H1 (cell line): ENCODE measurements around the gene CRIP1. TPM values are rescaled to one million over a fixed set of nuclear protein-coding genes. Genes with fewer than 3 reads are reported as not detected.

Experiments used
- CTCF ChIA-PET: fragments of 300-600 bp; sonication (Branson Sonifier 250); formaldehyde crosslinking; loops from one replicate; lab custom pipeline; 2021; ENCODE audit not compliant: partially characterized antibody; lab: Charles Lee
- POLR2A ChIA-PET: fragments of 300-600 bp; sonication (Branson Sonifier 250); formaldehyde crosslinking; loops from one replicate; lab custom pipeline; 2021; ENCODE audit warnings: inconsistent platforms; ENCODE audit not compliant: partially characterized antibody; lab: Charles Lee
- DNase-seq, 2 experiments: peaks; one replicate each; pipeline versions ENCODE4 v3.0.0 to v3.0.0-alpha.2; 2010 to 2022; ENCODE audit warnings: low spot score in 2 of 2, low read depth in 1 of 2, mixed read lengths in 1 of 2
- FAIRE-seq: peaks from 2 replicates; lab custom pipeline; 2011; peaks lifted over from hg19 to GRCh38; lab: Jason Lieb, UNC
- H2AFZ ChIP-seq: 2 replicates; pipeline ENCODE4 v1.8.1; 2012; ENCODE audit warnings: low read length, inconsistent platforms
- H2AK5ac ChIP-seq: 2 replicates; pipeline ENCODE4 v1.6.1; 2013; ENCODE audit warnings: low read depth, low read length
- H2BK120ac ChIP-seq: replicated peaks from 2 replicates; pipeline ENCODE3; 2013; ENCODE audit warnings: low read depth, low read length, inconsistent platforms
- H2BK12ac ChIP-seq: 2 replicates; pipeline ENCODE4 v1.6.1; 2013; ENCODE audit warnings: low read depth, low read length
- H2BK15ac ChIP-seq: 2 replicates; pipeline ENCODE4 v1.6.1; 2013; ENCODE audit warnings: low read length
- H2BK20ac ChIP-seq: 2 replicates; pipeline ENCODE4 v1.6.1; 2013; ENCODE audit warnings: low read length
- H2BK5ac ChIP-seq: 2 replicates; pipeline ENCODE4 v1.6.1; 2013; ENCODE audit warnings: low read depth, low read length
- H3K14ac ChIP-seq: 2 replicates; pipeline ENCODE4 v1.6.1; 2013; ENCODE audit warnings: inconsistent platforms; ENCODE audit not compliant: insufficient read length
- H3K18ac ChIP-seq: 2 replicates; pipeline ENCODE4 v1.6.1; 2013; ENCODE audit warnings: low read length; ENCODE audit errors: extremely low read depth
- H3K23ac ChIP-seq: 2 replicates; pipeline ENCODE4 v1.6.1; 2013; ENCODE audit warnings: inconsistent platforms; ENCODE audit not compliant: insufficient read length
- H3K23me2 ChIP-seq: 2 replicates; pipeline ENCODE4 v1.6.1; 2013; ENCODE audit warnings: low read depth, low read length
- H3K27ac ChIP-seq: 2 replicates; pipeline ENCODE4 v1.6.1; 2011; ENCODE audit warnings: low read depth, low read length, inconsistent platforms
- H3K27me3 ChIP-seq, 4 experiments: replicated peaks in 1 of 4; 1 replicate in 1 of 4; 2 replicates in 3 of 4; pipeline versions ENCODE4 v1.6.1 to v1.8.1; 2011 to 2013; ENCODE audit warnings: low read length in 3 of 4, mild to moderate bottlenecking in 3 of 4, inconsistent platforms in 2 of 4, mixed read lengths in 2 of 4, moderate library complexity in 1 of 4; ENCODE audit not compliant: control insufficient read depth in 3 of 4, insufficient read depth in 3 of 4; ENCODE audit errors: extremely low read depth in 1 of 4
- H3K36me3 ChIP-seq, 4 experiments: 2 replicates each; pipeline versions ENCODE4 v1.6.1 to v1.8.1; 2011 to 2013; ENCODE audit warnings: mild to moderate bottlenecking in 4 of 4, low read length in 3 of 4, moderate library complexity in 2 of 4, control low read depth in 1 of 4, inconsistent platforms in 1 of 4; ENCODE audit not compliant: insufficient read depth in 4 of 4, control insufficient read depth in 2 of 4
- H3K4ac ChIP-seq: replicated peaks from 2 replicates; pipeline ENCODE3; 2013; ENCODE audit warnings: low read length, low read depth, mixed read lengths, inconsistent platforms; ENCODE audit not compliant: insufficient read length
- H3K4me1 ChIP-seq, 4 experiments: replicated peaks in 1 of 4; 1 replicate in 1 of 4; 2 replicates in 3 of 4; pipeline versions ENCODE4 v1.6.1 to v1.8.1; 2011 to 2013; ENCODE audit warnings: low read length in 3 of 4, inconsistent platforms in 2 of 4, mixed read lengths in 1 of 4; ENCODE audit not compliant: insufficient read depth in 4 of 4, control insufficient read depth in 3 of 4
- H3K4me2 ChIP-seq, 2 experiments: 2 replicates each; pipeline versions ENCODE4 v1.6.1 to v1.8.1; 2011 to 2013; ENCODE audit warnings: low read depth in 2 of 2, low read length in 2 of 2, control low read depth in 1 of 2, inconsistent platforms in 1 of 2, mild to moderate bottlenecking in 1 of 2; ENCODE audit not compliant: insufficient read depth in 1 of 2
- H3K4me3 ChIP-seq, 4 experiments: fragments of 200-600, 300-600 bp in 1 of 4; sonication (generic), shearing (Covaris generic), sonication (Bioruptor Twin) in 1 of 4; 2 replicates each; pipeline versions ENCODE4 v1.5.1 to v1.8.1; 2011 to 2016; ENCODE audit warnings: low read length in 4 of 4, low read depth in 3 of 4, control low read depth in 2 of 4, inconsistent platforms in 2 of 4, mild to moderate bottlenecking in 2 of 4, mixed read lengths in 1 of 4, moderate library complexity in 1 of 4; ENCODE audit not compliant: insufficient read depth in 2 of 4; ENCODE audit errors: extremely low read depth in 1 of 4
- H3K56ac ChIP-seq: replicated peaks from 2 replicates; pipeline ENCODE3; 2013; ENCODE audit warnings: low read depth, mild to moderate bottlenecking, mixed read lengths, low read length, inconsistent platforms; ENCODE audit not compliant: insufficient read length
- H3K79me1 ChIP-seq: 2 replicates; pipeline ENCODE4 v1.6.1; 2013; ENCODE audit warnings: low read depth, low read length, control low read depth
- H3K79me2 ChIP-seq, 2 experiments: 2 replicates each; pipeline versions ENCODE4 v1.6.1 to v1.8.1; 2012 to 2013; ENCODE audit warnings: low read length in 2 of 2, mild to moderate bottlenecking in 2 of 2, inconsistent platforms in 1 of 2; ENCODE audit not compliant: insufficient read depth in 2 of 2, control insufficient read depth in 1 of 2
- H3K9ac ChIP-seq, 4 experiments: replicated peaks in 1 of 4; 1 replicate in 1 of 4; 2 replicates in 3 of 4; pipeline versions ENCODE4 v1.6.1 to v1.8.1; 2011 to 2013; ENCODE audit warnings: low read depth in 3 of 4, low read length in 3 of 4, control low read depth in 2 of 4, mild to moderate bottlenecking in 2 of 4, moderate library complexity in 2 of 4, inconsistent platforms in 1 of 4; ENCODE audit errors: extremely low read depth in 1 of 4
- H3K9me3 ChIP-seq, 2 experiments: 2 replicates each; pipeline versions ENCODE4 v1.6.1 to v1.8.1; 2012 to 2013; ENCODE audit warnings: mild to moderate bottlenecking in 2 of 2, moderate library complexity in 2 of 2, control low read depth in 1 of 2, inconsistent platforms in 1 of 2, low read depth in 1 of 2, low read length in 1 of 2, mixed read lengths in 1 of 2; ENCODE audit not compliant: insufficient read depth in 2 of 2
- H4K20me1 ChIP-seq, 2 experiments: replicated peaks in 1 of 2; 2 replicates each; pipeline versions ENCODE3 to v1.8.1; 2011 to 2013; ENCODE audit warnings: inconsistent platforms in 2 of 2, low read length in 2 of 2, mild to moderate bottlenecking in 1 of 2; ENCODE audit not compliant: insufficient read depth in 2 of 2, control insufficient read depth in 1 of 2
- H4K5ac ChIP-seq: 2 replicates; pipeline ENCODE4 v1.6.1; 2013; ENCODE audit warnings: low read length, low read depth, mixed read lengths, inconsistent platforms; ENCODE audit not compliant: insufficient read length
- H4K8ac ChIP-seq: 2 replicates; pipeline ENCODE4 v1.8.0; 2013; ENCODE audit warnings: mild to moderate bottlenecking, moderate library complexity, low read length, inconsistent platforms; ENCODE audit not compliant: insufficient read depth; ENCODE audit errors: extremely low read depth
- H4K91ac ChIP-seq: replicated peaks from 2 replicates; pipeline ENCODE3; 2013; ENCODE audit warnings: low read length, mixed read lengths, inconsistent platforms; ENCODE audit not compliant: insufficient read length
- ATF3 ChIP-seq: IDR thresholded peaks from 2 replicates; pipeline ENCODE4 v1.6.1; 2011; ENCODE audit warnings: low read depth, mild to moderate bottlenecking, low read length; ENCODE audit not compliant: insufficient read depth
- CBX8 ChIP-seq: fragments of 300-800, 300-1000 bp; sonication (generic); IDR thresholded peaks from 2 replicates; pipeline ENCODE4 v1.7.1; 2016; ENCODE audit warnings: low read depth, low read length, borderline replicate concordance
- CEBPB ChIP-seq: IDR thresholded peaks from 2 replicates; pipeline ENCODE4 v1.6.1; 2012; ENCODE audit warnings: low read depth, low read length
- CHD1 ChIP-seq: IDR thresholded peaks from 2 replicates; pipeline ENCODE4 v1.6.1; 2012; ENCODE audit warnings: low read depth, low read length, improper control_type of control experiment
- CHD2 ChIP-seq: IDR thresholded peaks from 2 replicates; pipeline ENCODE4 v1.6.1; 2012; ENCODE audit warnings: low read length, improper control_type of control experiment
- EP300 ChIP-seq, 2 experiments: IDR thresholded peaks; 1 replicate in 1 of 2; 2 replicates in 1 of 2; pipeline ENCODE4 v1.6.1; 2011 to 2012; ENCODE audit warnings: low read depth in 2 of 2, low read length in 2 of 2, mild to moderate bottlenecking in 2 of 2, borderline replicate concordance in 1 of 2, inconsistent platforms in 1 of 2, moderate library complexity in 1 of 2
- HDAC2 ChIP-seq, 2 experiments: fragments of 300-600 bp in 1 of 2; sonication (generic) in 1 of 2; IDR thresholded peaks; 2 replicates each; pipeline ENCODE4 v1.6.1; 2011 to 2012; ENCODE audit warnings: low read depth in 2 of 2, low read length in 2 of 2, mild to moderate bottlenecking in 2 of 2, moderate library complexity in 2 of 2, borderline replicate concordance in 1 of 2, inconsistent platforms in 1 of 2
- JUN ChIP-seq: IDR thresholded peaks from 2 replicates; pipeline ENCODE4 v1.6.1; 2011; ENCODE audit warnings: low read depth, mild to moderate bottlenecking, improper control_type of control experiment, low read length
- JUND ChIP-seq: IDR thresholded peaks from 2 replicates; pipeline ENCODE4 v1.6.1; 2011; ENCODE audit warnings: mild to moderate bottlenecking, improper control_type of control experiment, low read length
- KDM1A ChIP-seq: fragments of 200-600, 300-600 bp; sonication (generic); IDR thresholded peaks from 2 replicates; pipeline ENCODE4 v1.7.1; 2016; ENCODE audit warnings: mild to moderate bottlenecking, low read length, borderline replicate concordance
- KDM4A ChIP-seq: IDR thresholded peaks from one replicate; pipeline ENCODE4 v1.7.1; 2012; ENCODE audit warnings: low read depth, mild to moderate bottlenecking, moderate library complexity, low read length, inconsistent platforms; ENCODE audit not compliant: severe bottlenecking
- RXRA ChIP-seq: IDR thresholded peaks from 2 replicates; pipeline ENCODE4 v1.6.1; 2011; ENCODE audit warnings: low read depth, mild to moderate bottlenecking, low read length, moderate library complexity; ENCODE audit not compliant: insufficient read depth
- TEAD4 ChIP-seq: IDR thresholded peaks from 2 replicates; pipeline ENCODE4 v1.6.1; 2012; ENCODE audit warnings: low read depth, low read length, inconsistent platforms, mixed read lengths
- YY1 ChIP-seq: IDR thresholded peaks from 2 replicates; pipeline ENCODE4 v1.6.1; 2011; ENCODE audit warnings: low read depth, mild to moderate bottlenecking, low read length
- WGBS, 2 experiments: shearing (Covaris generic) in 1 of 2; methylation state at CpG; one replicate each; pipeline versions ENCODE4 v1.1.6 to v1.1.7; 2013 to 2015; ENCODE audit warnings: low lambda C conversion rate in 2 of 2, mixed read lengths in 2 of 2, inconsistent platforms in 1 of 2, low coverage in 1 of 2, missing lambda C conversion rate in 1 of 2; ENCODE audit not compliant: insufficient replicate concordance in 2 of 2, insufficient coverage in 1 of 2, insufficient read length in 1 of 2; ENCODE audit errors: extremely low coverage in 1 of 2, missing lambda C conversion rate in 1 of 2; 5-methylcytosine and 5-hydroxymethylcytosine counted together
- polyA plus RNA-seq, 7 experiments: library from polyadenylated mRNA; depleted of rRNA in 3 of 7; stranded (reverse) in 5 of 7; unstranded in 2 of 7; fragments of >200 nt in 5 of 7; fragments of 200-250 nt in 2 of 7; gene quantifications; 1 replicate in 5 of 7; 2 replicates in 1 of 7; 4 replicates in 1 of 7; pipeline versions ENCODE4 v1.2.1 to v1.2.3, GENCODE V29; 2011 to 2013; ENCODE audit warnings: missing spikeins in 2 of 7, mixed read lengths in 2 of 7
- total RNA-seq: library from RNA; stranded (reverse); fragmentation: NEBNext Ultra II Directional; extraction: Animal tissue kit (Norgen Biotek cat#: 25700); gene quantifications from 2 replicates; pipeline ENCODE4 v1.2.1, GENCODE V29; 2021

Gene CRIP1
- total and polyA plus RNA-seq, 2 of the 8 experiments (the other 6 are each of a cell fraction or from before 2014, with no cell fraction given) = 1.2 to 2.2 TPM

DNA sequence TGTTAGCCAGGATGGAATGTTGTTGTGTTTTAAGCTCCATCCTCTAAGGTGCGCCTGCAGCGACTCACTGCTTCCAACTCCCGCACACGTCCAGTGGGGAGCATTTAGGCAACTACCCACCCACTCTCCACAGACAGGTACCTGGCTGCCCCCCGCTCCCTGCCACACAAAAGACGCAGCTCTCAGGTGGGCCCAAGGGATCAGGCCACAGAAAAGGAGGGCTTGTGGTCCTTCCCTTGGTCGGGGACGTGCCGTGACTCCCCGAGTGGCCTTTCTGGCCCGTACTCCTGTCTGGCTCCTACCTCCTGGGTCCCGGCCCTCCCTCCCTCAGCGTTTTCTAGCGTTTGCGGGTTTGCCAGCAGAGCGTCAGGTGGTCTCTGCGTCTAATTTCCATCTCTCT lies 20.6 kb downstream of the CRIP1 start:
- no peak overlapping the region for H2BK12ac ChIP-seq
- no peak overlapping the region for H3K23ac ChIP-seq
- H3K14ac ChIP-seq = no peak overlapping the region
- H3K4me3 ChIP-seq = no peak overlapping the region
- no peak overlapping the region for H2BK15ac ChIP-seq
- H3K9ac ChIP-seq = no peak overlapping the region
- no peak overlapping the region for H3K27ac ChIP-seq
- no peak overlapping the region for H3K4ac ChIP-seq
- H3K79me1 ChIP-seq = no peaks in the 10 kb centered on the region
- no peak overlapping the region for H3K56ac ChIP-seq
- no peak for DNase-seq
- no peak overlapping the region for H2BK5ac ChIP-seq
- H3K4me2 ChIP-seq = no peak overlapping the region
- H2BK20ac ChIP-seq = no peak overlapping the region
- no peaks in the 10 kb centered on the region for H4K20me1 ChIP-seq
- peaks cover 0 to 6% of the 10 kb centered on the region in 2 experiments; a peak in 1 of 4 replicates for H3K9me3 ChIP-seq
- H3K36me3 ChIP-seq = no peaks in the 10 kb centered on the region
- H4K8ac ChIP-seq = no peak overlapping the region
- H4K91ac ChIP-seq = no peak overlapping the region
- H4K5ac ChIP-seq = no peak overlapping the region
- no peaks in the 10 kb centered on the region for H3K79me2 ChIP-seq
- H2AFZ ChIP-seq = no peak overlapping the region
- ChIA-PET POLR2A (no interaction called here), CTCF (interaction anchor here (0.6 to 1.5 kb wide), 3 partner anchors 30 to 721 kb away, joined by 3 to 4 read pairs (median 4); no protein-coding TSS in a partner anchor)
- no peak overlapping the region for H2AK5ac ChIP-seq
- H3K27me3 ChIP-seq = no peaks in the 10 kb centered on the region; a peak in 1 of 7 replicates
- WGBS, 2 experiments = 83% methylated on average over 17 of the region's 17 CpGs; no CpG with 5 or more reads in 1 of the 2 experiments
- H3K23me2 ChIP-seq = no peaks in the 10 kb centered on the region
- FAIRE-seq = no peak
- H3K4me1 ChIP-seq = no peaks in the 10 kb centered on the region; a peak in 1 of 7 replicates
- no peak overlapping the region for H2BK120ac ChIP-seq
- H3K18ac ChIP-seq = no peak overlapping the region
- TF ChIP-seq RXRA = no peak
- TF ChIP-seq CHD1 = no peak
- TF ChIP-seq ATF3 = no peak
- no peak for TF ChIP-seq CEBPB
- no peak for TF ChIP-seq TEAD4
- no peak for TF ChIP-seq CHD2
- TF ChIP-seq CBX8 = no peak
- no peak for TF ChIP-seq EP300 (IDR thresholded peaks at IDR 0.05; ENCODE audit: borderline replicate concordance in 1 of 2, low read depth in 2 of 2, low read length in 2 of 2)
- TF ChIP-seq YY1 = no peak
- TF ChIP-seq JUN = no peak
- no peak for TF ChIP-seq KDM4A
- TF ChIP-seq KDM1A = no peak
- no peak for TF ChIP-seq JUND
- no peak for TF ChIP-seq HDAC2 (IDR thresholded peaks at IDR 0.05; ENCODE audit: borderline replicate concordance in 1 of 2, low read depth in 2 of 2, low read length in 2 of 2)
